Superior temporal gyrus (tissue), 1 donor: ENCODE measurements around the gene GLT1D1.
A peak's percentile ranks its signal among the peaks of the same experiment; 100 is the strongest.
"Not testable (repeated sequence)": the region's sequence is repeated elsewhere in the genome, so short reads cannot be mapped to it uniquely, and the experiment has no call there.

Experiments used
- DNase-seq: peaks from one replicate; pipeline ENCODE4 v3.0.0-alpha.2; 2016; ENCODE audit errors: extremely low spot score

GLT1D1 gene

GRCh38 chr12:128852885-128853599 is at the start of gene GLT1D1:
GLT1D1 (plus strand) TSS chr12:128853478; CDS start chr12:128853582, 104 bp downstream.
- DNase-seq = no peak

- no peak for DNase-seq
Measured at GRCh38 chr12:128803788-128804187, 49.5 kb upstream of the GLT1D1 start.

- DNase-seq = no peak
Measured at GRCh38 chr12:128804762-128805161, 48.5 kb upstream of the GLT1D1 start.

- DNase-seq = not testable (repeated sequence)
Measured at GRCh38 chr12:128805406-128805805, 47.9 kb upstream of the GLT1D1 start.

- no peak for DNase-seq
Measured at GRCh38 chr12:128806573-128806972, 46.7 kb upstream of the GLT1D1 start.

GRCh38 chr12:128807161-128807724 is 46.0 kb upstream of the GLT1D1 start:
- DNase-seq = peak; percentile 64

- DNase-seq = no peak
Measured at GRCh38 chr12:128808651-128809050, 44.6 kb upstream of the GLT1D1 start.

GRCh38 chr12:128810182-128811127 is 42.8 kb upstream of the GLT1D1 start:
- DNase-seq = peak; percentile 71

- no peak for DNase-seq
Measured at GRCh38 chr12:128811806-128812205, 41.5 kb upstream of the GLT1D1 start.

- no peak for DNase-seq
Measured at GRCh38 chr12:128813392-128813791, 39.9 kb upstream of the GLT1D1 start.

- DNase-seq = no peak
Measured at GRCh38 chr12:128813883-128814282, 39.4 kb upstream of the GLT1D1 start.

- no peak for DNase-seq
Measured at GRCh38 chr12:128814411-128815261, 38.6 kb upstream of the GLT1D1 start.

- no peak for DNase-seq
Measured at GRCh38 chr12:128815779-128816642, 37.3 kb upstream of the GLT1D1 start.

GRCh38 chr12:128816643-128816920 is 36.7 kb upstream of the GLT1D1 start:
- DNase-seq = no peak

- DNase-seq = no peak
Measured at GRCh38 chr12:128817111-128818015, 35.9 kb upstream of the GLT1D1 start.

- DNase-seq = peak; percentile 64
Measured at GRCh38 chr12:128818065-128819022, 34.9 kb upstream of the GLT1D1 start.

- peak; percentile 8 for DNase-seq
Measured at GRCh38 chr12:128819293-128820144, 33.8 kb upstream of the GLT1D1 start.

- no peak for DNase-seq
Measured at GRCh38 chr12:128820253-128820652, 33.0 kb upstream of the GLT1D1 start.
